Measurements from ENCODE around the gene C10orf105.

C10orf105 gene

GRCh38 chr10:71675295-71675970 lies 44.1 kb downstream of the C10orf105 start:
- FAIRE-seq = no peak

- FAIRE-seq = no peak
Observed at GRCh38 chr10:71671994-71672946, 47.3 kb downstream of the C10orf105 start.

GRCh38 chr10:71667387-71667752 lies 52.2 kb downstream of the C10orf105 start:
- FAIRE-seq = no peak

- no peak for FAIRE-seq
Observed at GRCh38 chr10:71666639-71667386, 52.8 kb downstream of the C10orf105 start.

- no peak for FAIRE-seq
Observed at GRCh38 chr10:71665456-71665855, 54.1 kb downstream of the C10orf105 start.

GRCh38 chr10:71664585-71664984 lies 55.0 kb downstream of the C10orf105 start:
- FAIRE-seq = no peak

GRCh38 chr10:71663311-71663710 lies 56.3 kb downstream of the C10orf105 start:
- no peak for FAIRE-seq

- FAIRE-seq = no peak
Observed at GRCh38 chr10:71661779-71662336, 57.7 kb downstream of the C10orf105 start.
